H1 (cell line): ENCODE results near the gene ACTL10. TPM values are rescaled to one million over a fixed set of nuclear protein-coding genes. Genes with fewer than 3 reads are reported as not detected.

ENCODE experiments used
- CTCF ChIA-PET: fragments of 300-600 bp; sonication (Branson Sonifier 250); formaldehyde crosslinking; loops from one replicate; lab custom pipeline; 2021; ENCODE audit not compliant: partially characterized antibody; lab: Charles Lee
- POLR2A ChIA-PET: fragments of 300-600 bp; sonication (Branson Sonifier 250); formaldehyde crosslinking; loops from one replicate; lab custom pipeline; 2021; ENCODE audit warnings: inconsistent platforms; ENCODE audit not compliant: partially characterized antibody; lab: Charles Lee
- DNase-seq, 2 experiments: peaks; one replicate each; pipeline versions ENCODE4 v3.0.0 to v3.0.0-alpha.2; 2010 to 2022; ENCODE audit warnings: low spot score in 2 of 2, low read depth in 1 of 2, mixed read lengths in 1 of 2
- FAIRE-seq: peaks from 2 replicates; lab custom pipeline; 2011; peaks lifted over from hg19 to GRCh38; lab: Jason Lieb, UNC
- H2AFZ ChIP-seq: 2 replicates; pipeline ENCODE4 v1.8.1; 2012; ENCODE audit warnings: low read length, inconsistent platforms
- H2AK5ac ChIP-seq: 2 replicates; pipeline ENCODE4 v1.6.1; 2013; ENCODE audit warnings: low read depth, low read length
- H2BK120ac ChIP-seq: replicated peaks from 2 replicates; pipeline ENCODE3; 2013; ENCODE audit warnings: low read depth, low read length, inconsistent platforms
- H2BK12ac ChIP-seq: 2 replicates; pipeline ENCODE4 v1.6.1; 2013; ENCODE audit warnings: low read depth, low read length
- H2BK15ac ChIP-seq: 2 replicates; pipeline ENCODE4 v1.6.1; 2013; ENCODE audit warnings: low read length
- H2BK20ac ChIP-seq: 2 replicates; pipeline ENCODE4 v1.6.1; 2013; ENCODE audit warnings: low read length
- H2BK5ac ChIP-seq: 2 replicates; pipeline ENCODE4 v1.6.1; 2013; ENCODE audit warnings: low read depth, low read length
- H3K14ac ChIP-seq: 2 replicates; pipeline ENCODE4 v1.6.1; 2013; ENCODE audit warnings: inconsistent platforms; ENCODE audit not compliant: insufficient read length
- H3K18ac ChIP-seq: 2 replicates; pipeline ENCODE4 v1.6.1; 2013; ENCODE audit warnings: low read length; ENCODE audit errors: extremely low read depth
- H3K23ac ChIP-seq: 2 replicates; pipeline ENCODE4 v1.6.1; 2013; ENCODE audit warnings: inconsistent platforms; ENCODE audit not compliant: insufficient read length
- H3K23me2 ChIP-seq: 2 replicates; pipeline ENCODE4 v1.6.1; 2013; ENCODE audit warnings: low read depth, low read length
- H3K27ac ChIP-seq: 2 replicates; pipeline ENCODE4 v1.6.1; 2011; ENCODE audit warnings: low read depth, low read length, inconsistent platforms
- H3K27me3 ChIP-seq, 4 experiments: replicated peaks in 1 of 4; 1 replicate in 1 of 4; 2 replicates in 3 of 4; pipeline versions ENCODE4 v1.6.1 to v1.8.1; 2011 to 2013; ENCODE audit warnings: low read length in 3 of 4, mild to moderate bottlenecking in 3 of 4, inconsistent platforms in 2 of 4, mixed read lengths in 2 of 4, moderate library complexity in 1 of 4; ENCODE audit not compliant: control insufficient read depth in 3 of 4, insufficient read depth in 3 of 4; ENCODE audit errors: extremely low read depth in 1 of 4
- H3K36me3 ChIP-seq, 4 experiments: 2 replicates each; pipeline versions ENCODE4 v1.6.1 to v1.8.1; 2011 to 2013; ENCODE audit warnings: mild to moderate bottlenecking in 4 of 4, low read length in 3 of 4, moderate library complexity in 2 of 4, control low read depth in 1 of 4, inconsistent platforms in 1 of 4; ENCODE audit not compliant: insufficient read depth in 4 of 4, control insufficient read depth in 2 of 4
- H3K4ac ChIP-seq: replicated peaks from 2 replicates; pipeline ENCODE3; 2013; ENCODE audit warnings: low read length, low read depth, mixed read lengths, inconsistent platforms; ENCODE audit not compliant: insufficient read length
- H3K4me1 ChIP-seq, 4 experiments: replicated peaks in 1 of 4; 1 replicate in 1 of 4; 2 replicates in 3 of 4; pipeline versions ENCODE4 v1.6.1 to v1.8.1; 2011 to 2013; ENCODE audit warnings: low read length in 3 of 4, inconsistent platforms in 2 of 4, mixed read lengths in 1 of 4; ENCODE audit not compliant: insufficient read depth in 4 of 4, control insufficient read depth in 3 of 4
- H3K4me2 ChIP-seq, 2 experiments: 2 replicates each; pipeline versions ENCODE4 v1.6.1 to v1.8.1; 2011 to 2013; ENCODE audit warnings: low read depth in 2 of 2, low read length in 2 of 2, control low read depth in 1 of 2, inconsistent platforms in 1 of 2, mild to moderate bottlenecking in 1 of 2; ENCODE audit not compliant: insufficient read depth in 1 of 2
- H3K4me3 ChIP-seq, 4 experiments: fragments of 200-600, 300-600 bp in 1 of 4; sonication (generic), shearing (Covaris generic), sonication (Bioruptor Twin) in 1 of 4; 2 replicates each; pipeline versions ENCODE4 v1.5.1 to v1.8.1; 2011 to 2016; ENCODE audit warnings: low read length in 4 of 4, low read depth in 3 of 4, control low read depth in 2 of 4, inconsistent platforms in 2 of 4, mild to moderate bottlenecking in 2 of 4, mixed read lengths in 1 of 4, moderate library complexity in 1 of 4; ENCODE audit not compliant: insufficient read depth in 2 of 4; ENCODE audit errors: extremely low read depth in 1 of 4
- H3K56ac ChIP-seq: replicated peaks from 2 replicates; pipeline ENCODE3; 2013; ENCODE audit warnings: low read depth, mild to moderate bottlenecking, mixed read lengths, low read length, inconsistent platforms; ENCODE audit not compliant: insufficient read length
- H3K79me1 ChIP-seq: 2 replicates; pipeline ENCODE4 v1.6.1; 2013; ENCODE audit warnings: low read depth, low read length, control low read depth
- H3K79me2 ChIP-seq, 2 experiments: 2 replicates each; pipeline versions ENCODE4 v1.6.1 to v1.8.1; 2012 to 2013; ENCODE audit warnings: low read length in 2 of 2, mild to moderate bottlenecking in 2 of 2, inconsistent platforms in 1 of 2; ENCODE audit not compliant: insufficient read depth in 2 of 2, control insufficient read depth in 1 of 2
- H3K9ac ChIP-seq, 4 experiments: replicated peaks in 1 of 4; 1 replicate in 1 of 4; 2 replicates in 3 of 4; pipeline versions ENCODE4 v1.6.1 to v1.8.1; 2011 to 2013; ENCODE audit warnings: low read depth in 3 of 4, low read length in 3 of 4, control low read depth in 2 of 4, mild to moderate bottlenecking in 2 of 4, moderate library complexity in 2 of 4, inconsistent platforms in 1 of 4; ENCODE audit errors: extremely low read depth in 1 of 4
- H3K9me3 ChIP-seq, 2 experiments: 2 replicates each; pipeline versions ENCODE4 v1.6.1 to v1.8.1; 2012 to 2013; ENCODE audit warnings: mild to moderate bottlenecking in 2 of 2, moderate library complexity in 2 of 2, control low read depth in 1 of 2, inconsistent platforms in 1 of 2, low read depth in 1 of 2, low read length in 1 of 2, mixed read lengths in 1 of 2; ENCODE audit not compliant: insufficient read depth in 2 of 2
- H4K20me1 ChIP-seq, 2 experiments: replicated peaks in 1 of 2; 2 replicates each; pipeline versions ENCODE3 to v1.8.1; 2011 to 2013; ENCODE audit warnings: inconsistent platforms in 2 of 2, low read length in 2 of 2, mild to moderate bottlenecking in 1 of 2; ENCODE audit not compliant: insufficient read depth in 2 of 2, control insufficient read depth in 1 of 2
- H4K5ac ChIP-seq: 2 replicates; pipeline ENCODE4 v1.6.1; 2013; ENCODE audit warnings: low read length, low read depth, mixed read lengths, inconsistent platforms; ENCODE audit not compliant: insufficient read length
- H4K8ac ChIP-seq: 2 replicates; pipeline ENCODE4 v1.8.0; 2013; ENCODE audit warnings: mild to moderate bottlenecking, moderate library complexity, low read length, inconsistent platforms; ENCODE audit not compliant: insufficient read depth; ENCODE audit errors: extremely low read depth
- H4K91ac ChIP-seq: replicated peaks from 2 replicates; pipeline ENCODE3; 2013; ENCODE audit warnings: low read length, mixed read lengths, inconsistent platforms; ENCODE audit not compliant: insufficient read length
- BCL11A ChIP-seq, 2 experiments: IDR thresholded peaks; one replicate each; pipeline ENCODE4 v1.6.1; 2011; ENCODE audit warnings: low read depth in 2 of 2, low read length in 2 of 2, mild to moderate bottlenecking in 2 of 2
- EZH2 ChIP-seq: fragments of 200-600 bp; sonication (generic); IDR thresholded peaks from 2 replicates; pipeline ENCODE4 v1.7.1; 2012; ENCODE audit warnings: low read depth, mild to moderate bottlenecking, moderate library complexity, low read length, inconsistent platforms; ENCODE audit not compliant: severe bottlenecking
- RAD21 ChIP-seq, 2 experiments: IDR thresholded peaks in 1 of 2; conservative IDR thresholded peaks in 1 of 2; 2 replicates each; pipeline ENCODE4 v1.6.1; 2011; ENCODE audit warnings: low read depth in 2 of 2, low read length in 2 of 2, improper control_type of control experiment in 1 of 2, inconsistent platforms in 1 of 2, mild to moderate bottlenecking in 1 of 2, moderate library complexity in 1 of 2
- RBBP5 ChIP-seq: IDR thresholded peaks from 2 replicates; pipeline ENCODE4 v1.7.1; 2012; ENCODE audit warnings: low read depth, mild to moderate bottlenecking, inconsistent platforms, low read length, moderate library complexity, borderline replicate concordance
- RFX5 ChIP-seq: IDR thresholded peaks from 2 replicates; pipeline ENCODE4 v1.6.1; 2011; ENCODE audit warnings: low read depth, low read length, improper control_type of control experiment, borderline replicate concordance
- SUZ12 ChIP-seq: fragments of 200-600 bp; sonication (generic); IDR thresholded peaks from 2 replicates; pipeline ENCODE4 v1.6.1; 2012; ENCODE audit warnings: mild to moderate bottlenecking, inconsistent platforms, low read length, moderate library complexity, mixed read lengths
- TAF7 ChIP-seq: optimal IDR thresholded peaks from 2 replicates; pipeline ENCODE3; 2011; ENCODE audit warnings: low read depth, mild to moderate bottlenecking, inconsistent platforms, low read length, moderate library complexity, borderline replicate concordance
- TCF12 ChIP-seq: IDR thresholded peaks from 2 replicates; pipeline ENCODE4 v1.6.1; 2011; ENCODE audit warnings: low read depth, mild to moderate bottlenecking, low read length
- TEAD4 ChIP-seq: IDR thresholded peaks from 2 replicates; pipeline ENCODE4 v1.6.1; 2012; ENCODE audit warnings: low read depth, low read length, inconsistent platforms, mixed read lengths
- ZNF274 ChIP-seq: IDR thresholded peaks from 2 replicates; pipeline ENCODE4 v1.7.0; 2012; ENCODE audit warnings: low read length, borderline replicate concordance; ENCODE audit errors: extremely low read depth
- WGBS, 2 experiments: shearing (Covaris generic) in 1 of 2; methylation state at CpG; one replicate each; pipeline versions ENCODE4 v1.1.6 to v1.1.7; 2013 to 2015; ENCODE audit warnings: low lambda C conversion rate in 2 of 2, mixed read lengths in 2 of 2, inconsistent platforms in 1 of 2, low coverage in 1 of 2, missing lambda C conversion rate in 1 of 2; ENCODE audit not compliant: insufficient replicate concordance in 2 of 2, insufficient coverage in 1 of 2, insufficient read length in 1 of 2; ENCODE audit errors: extremely low coverage in 1 of 2, missing lambda C conversion rate in 1 of 2; 5-methylcytosine and 5-hydroxymethylcytosine counted together
- polyA plus RNA-seq, 7 experiments: library from polyadenylated mRNA; depleted of rRNA in 3 of 7; stranded (reverse) in 5 of 7; unstranded in 2 of 7; fragments of >200 nt in 5 of 7; fragments of 200-250 nt in 2 of 7; gene quantifications; 1 replicate in 5 of 7; 2 replicates in 1 of 7; 4 replicates in 1 of 7; pipeline versions ENCODE4 v1.2.1 to v1.2.3, GENCODE V29; 2011 to 2013; ENCODE audit warnings: missing spikeins in 2 of 7, mixed read lengths in 2 of 7
- total RNA-seq: library from RNA; stranded (reverse); fragmentation: NEBNext Ultra II Directional; extraction: Animal tissue kit (Norgen Biotek cat#: 25700); gene quantifications from 2 replicates; pipeline ENCODE4 v1.2.1, GENCODE V29; 2021
- TF ChIP-seq, protein P1 (sequence below): IDR thresholded peaks from 2 replicates; pipeline ENCODE4 v1.6.1; 2012; ENCODE audit warnings: inconsistent platforms
- TF ChIP-seq, protein P2 (sequence below): IDR thresholded peaks from 2 replicates; pipeline ENCODE4 v1.6.1; 2011; ENCODE audit warnings: low read length, improper control_type of control experiment

ACTL10 gene
- total and polyA plus RNA-seq, 2 of the 8 experiments (the other 6 are each of a cell fraction or from before 2014, with no cell fraction given): 0.26 TPM; not detected in 1

DNA sequence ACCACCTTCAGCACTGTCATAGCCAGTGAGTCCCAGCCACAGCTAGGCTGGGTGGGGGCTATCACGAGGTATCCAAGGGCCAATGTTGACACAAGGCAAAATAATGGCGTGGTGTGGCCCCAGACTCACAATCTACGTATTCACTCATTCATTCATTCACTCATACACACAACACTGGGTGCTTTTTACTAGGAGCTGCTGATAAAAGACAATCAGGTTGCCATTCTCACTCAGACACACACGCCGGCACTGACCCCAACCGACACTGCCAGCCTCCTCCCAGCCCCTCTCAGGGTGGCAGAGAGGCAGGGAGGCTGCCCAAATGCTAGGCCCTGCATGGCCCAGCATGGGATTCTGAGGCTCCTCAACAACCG, 6.1 kb upstream of the ACTL10 start:
- CTCF ChIA-PET: interaction anchor here (1.1 kb wide), 1 partner anchor 216 kb away, joined by 3 read pairs; no protein-coding TSS in a partner anchor
- Histone ChIP-seq H2BK15ac (no peak overlapping the region), H3K14ac (no peak overlapping the region), H2BK120ac (no peak overlapping the region), H3K4me1 (peaks cover 0 to 9% (median 6%) of the 10 kb centered on the region in 4 experiments; a peak in 4 of 7 replicates), H3K23ac (no peak overlapping the region), H2BK20ac (no peak overlapping the region), H3K79me2 (no peaks in the 10 kb centered on the region), H3K56ac (no peak overlapping the region), H3K18ac (no peak overlapping the region), H2BK5ac (no peak overlapping the region), H3K79me1 (no peaks in the 10 kb centered on the region), H4K5ac (no peak overlapping the region), H3K9ac (no peak overlapping the region), H3K4me3 (no peak overlapping the region), H3K4ac (no peak overlapping the region), H3K9me3 (no peaks in the 10 kb centered on the region), H4K91ac (no peak overlapping the region), H3K27ac (no peak overlapping the region), H2BK12ac (no peak overlapping the region), H4K8ac (no peak overlapping the region), H4K20me1 (peaks cover 0 to 8% of the 10 kb centered on the region in 2 experiments), H3K27me3 (peaks cover 0 to 2% (median 0%) of the 10 kb centered on the region in 4 experiments; a peak in 1 of 7 replicates), H3K36me3 (peaks cover 0 to 11% (median 0%) of the 10 kb centered on the region in 4 experiments; a peak in 2 of 8 replicates), H3K23me2 (peaks cover 11% of the 10 kb centered on the region; the same call in 1 of the 2 replicates), H2AFZ (no peak overlapping the region), H2AK5ac (no peak overlapping the region), H3K4me2 (no peak overlapping the region)
- POLR2A ChIA-PET: interaction anchor here (0.6 to 17.9 kb wide), 2 partner anchors 18 to 227 kb away, joined by 7 to 245 read pairs; partner anchors contain the start of gene NECAB3
- WGBS, 2 experiments: 91% methylated on average over 7 of the region's 7 CpGs; no CpG with 5 or more reads in 1 of the 2 experiments
- DNase-seq (no peak), FAIRE-seq (no peak)
- TF ChIP-seq, protein P1, sequence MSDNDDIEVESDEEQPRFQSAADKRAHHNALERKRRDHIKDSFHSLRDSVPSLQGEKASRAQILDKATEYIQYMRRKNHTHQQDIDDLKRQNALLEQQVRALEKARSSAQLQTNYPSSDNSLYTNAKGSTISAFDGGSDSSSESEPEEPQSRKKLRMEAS: no peak
- TF ChIP-seq BCL11A (IDR thresholded peaks at IDR 0.05; ENCODE audit: low read depth in 2 of 2, low read length in 2 of 2): no peak
- TF ChIP-seq EZH2: no peak
- TF ChIP-seq ZNF274: no peak
- TF ChIP-seq RFX5: no peak
- TF ChIP-seq RAD21 (IDR thresholded peaks at IDR 0.05 in 1 of 2, conservative IDR thresholded peaks at IDR 0.05 in 1 of 2; ENCODE audit: low read depth in 2 of 2, low read length in 2 of 2): no peak
- no peak for TF ChIP-seq TAF7
- TF ChIP-seq SUZ12: no peak
- no peak for TF ChIP-seq TCF12
- TF ChIP-seq TEAD4: no peak
- TF ChIP-seq, protein P2, sequence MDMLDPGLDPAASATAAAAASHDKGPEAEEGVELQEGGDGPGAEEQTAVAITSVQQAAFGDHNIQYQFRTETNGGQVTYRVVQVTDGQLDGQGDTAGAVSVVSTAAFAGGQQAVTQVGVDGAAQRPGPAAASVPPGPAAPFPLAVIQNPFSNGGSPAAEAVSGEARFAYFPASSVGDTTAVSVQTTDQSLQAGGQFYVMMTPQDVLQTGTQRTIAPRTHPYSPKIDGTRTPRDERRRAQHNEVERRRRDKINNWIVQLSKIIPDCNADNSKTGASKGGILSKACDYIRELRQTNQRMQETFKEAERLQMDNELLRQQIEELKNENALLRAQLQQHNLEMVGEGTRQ: no peak
- TF ChIP-seq RBBP5: no peak
